HG03095 (cell line): ENCODE data around the gene CD36.

Source experiments
- ATAC-seq: cut with Tn5 transposase; IDR thresholded peaks from one replicate; pipeline ENCODE4 v1.9.1; 2021; ENCODE audit warnings: moderate library complexity; ENCODE audit not compliant: unreplicated experiment

The CD36 gene

GRCh38 chr7:80686576-80686975 is 48.1 kb downstream of the CD36 start:
- no peak for ATAC-seq

GRCh38 chr7:80699045-80699638 is 60.7 kb downstream of the CD36 start:
- ATAC-seq, result peak; percentile 86

- ATAC-seq, result no peak
Measured at GRCh38 chr7:80699721-80700256, 61.3 kb downstream of the CD36 start.

- no peak for ATAC-seq
Measured at GRCh38 chr7:80703272-80703671, 64.8 kb downstream of the CD36 start.

- no peak for ATAC-seq
Measured at GRCh38 chr7:80705130-80705781, 66.8 kb downstream of the CD36 start.

- no peak for ATAC-seq
Measured at GRCh38 chr7:80707318-80707717, 68.9 kb downstream of the CD36 start.

- ATAC-seq, result no peak
Measured at GRCh38 chr7:80708123-80708522, 69.7 kb downstream of the CD36 start.

GRCh38 chr7:80711531-80711930 is 73.1 kb downstream of the CD36 start:
- no peak for ATAC-seq

GRCh38 chr7:80719261-80719660 is 80.8 kb downstream of the CD36 start:
- ATAC-seq, result no peak

- ATAC-seq, result no peak
Measured at GRCh38 chr7:80720146-80720545, 81.7 kb downstream of the CD36 start.

GRCh38 chr7:80721883-80722615 is 83.6 kb downstream of the CD36 start:
- ATAC-seq, result no peak

GRCh38 chr7:80722616-80723195 is 84.3 kb downstream of the CD36 start:
- ATAC-seq, result no peak

GRCh38 chr7:80724249-80724871 is 85.9 kb downstream of the CD36 start:
- no peak for ATAC-seq

- no peak for ATAC-seq
Measured at GRCh38 chr7:80725181-80725611, 86.8 kb downstream of the CD36 start.
